Stimulated activated CD8-positive, alpha-beta memory T cell treated with anti-CD3 and anti-CD28 coated beads, Interleukin-15, amount 100 ng/mL, for 1 hour (primary cell): Measurements from ENCODE around the gene SLC12A5.
"Not testable (repeated sequence)": the region's sequence is repeated elsewhere in the genome, so short reads cannot be mapped to it uniquely, and the experiment has no call there.

Experiments used
- DNase-seq: peaks from one replicate; pipeline ENCODE4 v3.0.0-alpha.2; 2020; ENCODE audit warnings: low read depth

Gene SLC12A5

DNA sequence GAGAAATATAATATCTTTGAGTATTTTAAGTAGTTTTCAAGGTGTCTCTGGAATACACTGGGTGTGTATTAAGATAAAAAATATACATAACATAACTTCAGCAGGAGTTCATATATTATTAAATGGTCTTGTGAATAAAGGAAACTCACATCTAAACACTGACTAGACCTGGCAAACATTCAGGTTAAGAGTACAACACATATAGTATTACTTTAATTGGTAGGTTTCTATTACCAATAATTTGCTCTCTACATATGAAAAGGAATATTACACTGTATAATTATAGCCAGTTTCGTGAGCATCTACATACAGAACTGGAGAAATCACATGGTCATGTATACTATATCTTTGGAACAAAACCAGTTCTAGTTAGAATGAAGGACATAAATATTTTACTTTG lies 52.1 kb downstream of the SLC12A5 start:
- DNase-seq = no peak

DNA sequence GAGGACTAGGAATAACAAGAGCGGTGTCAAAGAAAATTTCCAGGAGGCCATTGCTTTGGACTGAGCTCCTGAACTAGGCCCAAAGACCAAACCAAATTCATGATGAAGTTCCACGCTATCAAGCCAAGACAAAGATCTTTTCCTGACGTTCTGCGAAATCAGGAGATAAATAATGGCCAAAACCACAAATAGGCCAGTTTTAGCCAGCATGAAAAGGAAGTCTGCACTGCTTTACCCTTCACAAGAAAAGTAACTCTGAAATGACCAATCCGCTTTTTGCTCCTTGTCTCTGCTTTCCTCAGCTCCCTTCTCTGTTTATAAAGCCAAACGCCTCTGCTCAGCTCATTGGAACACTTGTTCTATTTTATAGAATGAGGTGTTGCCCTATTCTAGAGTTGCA lies 54.1 kb downstream of the SLC12A5 start:
- no peak for DNase-seq

DNA sequence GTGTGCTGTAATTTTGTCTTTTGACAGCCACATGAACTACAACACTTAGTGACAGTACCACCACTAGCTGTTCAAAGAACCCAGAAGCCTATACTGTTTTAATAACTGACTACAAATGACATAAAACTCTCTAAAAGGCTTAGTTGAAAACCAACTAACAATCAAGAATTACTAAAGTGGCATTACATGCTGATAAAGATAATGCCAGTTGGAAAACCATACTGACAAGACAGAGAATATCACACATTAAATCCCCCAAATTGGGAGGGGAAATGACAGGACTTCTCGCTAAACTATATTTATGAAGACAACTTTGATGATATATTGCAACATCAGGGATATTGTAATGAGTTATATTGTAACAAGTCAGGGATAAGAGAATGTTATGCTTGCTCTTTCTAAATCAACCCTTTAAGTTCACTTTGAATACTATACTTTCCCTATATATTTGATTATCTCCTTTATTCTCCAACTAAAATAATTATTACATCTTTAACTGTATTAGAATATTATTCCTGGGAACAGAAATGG lies 54.6 kb downstream of the SLC12A5 start:
- DNase-seq = no peak

DNA sequence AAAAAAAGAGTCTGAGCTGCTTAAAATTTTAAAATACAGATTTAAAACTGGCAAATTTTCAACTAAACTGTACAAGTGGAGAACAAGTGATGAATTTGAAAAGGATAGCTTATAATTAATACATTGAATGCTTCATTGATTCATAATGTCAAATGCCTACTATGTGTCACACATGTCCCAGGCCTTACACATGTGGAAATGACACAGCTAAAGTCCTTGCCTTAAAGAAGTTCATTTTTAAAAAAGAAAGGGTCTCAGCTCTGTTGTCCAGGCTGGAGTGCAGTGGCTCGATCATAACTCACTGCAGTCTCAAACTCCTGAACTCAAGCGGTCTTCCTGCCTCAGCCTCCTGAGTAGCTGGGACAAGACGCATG lies 55.8 kb downstream of the SLC12A5 start:
- DNase-seq = no peak

DNA sequence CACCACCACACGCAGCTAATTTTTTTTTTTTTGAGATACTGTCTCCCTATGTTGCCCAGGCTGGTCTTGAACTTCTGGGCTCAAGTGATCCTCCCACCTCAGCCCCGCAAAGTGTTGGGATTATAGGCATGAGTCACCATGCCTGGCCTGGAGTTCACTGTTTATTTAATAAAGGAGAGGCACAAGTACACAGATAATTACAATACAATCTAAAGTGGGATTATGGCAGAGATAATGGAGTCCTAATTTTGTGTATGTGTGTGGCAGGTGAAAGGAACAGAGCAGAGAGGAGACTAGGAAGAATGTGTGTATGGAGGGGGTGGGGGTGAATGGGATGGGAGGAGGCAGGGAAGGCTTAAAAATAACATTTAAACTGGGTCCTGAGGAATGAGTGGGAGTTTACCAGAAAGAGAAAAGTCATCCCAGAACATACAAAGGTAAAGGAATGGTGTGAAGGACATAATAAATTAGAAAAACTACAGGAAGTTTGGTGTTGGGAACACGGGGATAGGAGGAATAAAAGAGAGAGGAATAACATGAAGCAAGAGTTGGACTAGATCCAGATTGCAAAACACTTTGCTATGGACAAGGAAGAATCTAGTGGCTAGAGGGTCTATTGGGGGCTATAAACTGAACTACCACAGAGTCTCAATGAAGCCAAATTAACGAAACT lies 56.3 kb downstream of the SLC12A5 start:
- no peak for DNase-seq

DNA sequence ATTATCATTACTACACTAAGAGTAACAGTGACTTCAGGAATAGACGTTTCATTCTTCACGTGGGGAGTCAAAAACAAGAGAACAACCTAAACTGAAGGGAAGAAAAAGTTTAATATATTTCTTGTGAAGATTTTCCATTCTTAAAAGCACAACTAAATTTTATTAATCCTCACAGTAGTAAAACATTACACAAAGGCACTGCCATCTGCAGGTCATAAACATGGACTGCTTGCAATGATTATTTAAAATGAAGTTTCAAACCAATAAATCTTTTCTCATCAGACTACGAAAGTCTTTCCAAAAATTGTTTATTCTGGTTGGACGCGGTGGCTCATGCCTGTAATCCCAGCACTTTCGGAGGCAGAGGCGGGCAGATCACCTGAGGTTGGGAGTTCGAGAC lies 58.1 kb downstream of the SLC12A5 start:
- no peak for DNase-seq

DNA sequence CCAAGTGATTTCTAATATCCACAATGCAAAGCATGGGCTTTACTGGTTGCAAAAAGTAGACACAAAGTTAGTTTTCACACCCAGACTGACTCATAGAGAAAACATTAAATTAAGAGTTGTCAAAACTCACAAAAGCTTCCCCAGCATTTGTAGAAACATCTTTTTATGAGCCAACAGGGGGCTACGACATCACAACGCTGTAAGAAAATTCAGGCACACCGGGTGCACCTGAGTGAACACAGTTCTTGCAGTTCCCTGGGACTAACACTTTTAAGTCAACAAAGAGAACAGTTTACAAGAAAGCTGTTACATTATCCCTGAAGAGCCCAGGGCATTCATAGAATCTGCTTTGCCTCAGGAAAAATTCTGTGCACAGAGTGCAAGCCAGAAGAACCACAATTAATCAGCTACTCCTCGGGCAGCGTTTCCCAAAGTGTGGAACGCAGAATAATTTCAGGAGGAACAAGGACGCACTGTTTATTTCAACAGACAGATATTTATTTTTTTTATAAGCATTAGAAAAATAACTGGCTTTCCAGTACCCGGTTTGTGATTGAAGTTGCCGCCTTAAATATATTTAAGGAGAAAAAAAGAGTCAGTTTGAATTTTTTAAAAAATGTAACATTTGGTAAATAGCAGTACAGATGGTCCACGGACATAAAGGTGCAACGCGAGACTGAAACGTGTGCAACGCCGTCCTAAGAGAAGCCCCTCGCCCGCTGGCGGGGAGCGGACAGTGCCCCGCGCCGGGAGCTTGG lies 59.6 kb downstream of the SLC12A5 start:
- no peak for DNase-seq

DNA sequence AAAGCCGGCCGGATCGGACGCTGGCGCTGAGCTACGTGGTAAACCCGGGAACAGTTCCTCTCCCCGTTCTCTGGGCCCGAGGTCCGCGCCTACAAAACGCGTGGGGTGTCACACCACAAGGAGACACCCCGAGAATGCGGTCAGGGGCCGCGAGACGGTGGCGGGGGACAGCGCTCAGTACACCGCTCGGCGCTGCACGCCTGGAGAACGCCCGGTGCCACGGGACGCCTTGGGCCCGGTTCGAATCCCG lies 60.1 kb downstream of the SLC12A5 start:
- DNase-seq = no peak

DNA sequence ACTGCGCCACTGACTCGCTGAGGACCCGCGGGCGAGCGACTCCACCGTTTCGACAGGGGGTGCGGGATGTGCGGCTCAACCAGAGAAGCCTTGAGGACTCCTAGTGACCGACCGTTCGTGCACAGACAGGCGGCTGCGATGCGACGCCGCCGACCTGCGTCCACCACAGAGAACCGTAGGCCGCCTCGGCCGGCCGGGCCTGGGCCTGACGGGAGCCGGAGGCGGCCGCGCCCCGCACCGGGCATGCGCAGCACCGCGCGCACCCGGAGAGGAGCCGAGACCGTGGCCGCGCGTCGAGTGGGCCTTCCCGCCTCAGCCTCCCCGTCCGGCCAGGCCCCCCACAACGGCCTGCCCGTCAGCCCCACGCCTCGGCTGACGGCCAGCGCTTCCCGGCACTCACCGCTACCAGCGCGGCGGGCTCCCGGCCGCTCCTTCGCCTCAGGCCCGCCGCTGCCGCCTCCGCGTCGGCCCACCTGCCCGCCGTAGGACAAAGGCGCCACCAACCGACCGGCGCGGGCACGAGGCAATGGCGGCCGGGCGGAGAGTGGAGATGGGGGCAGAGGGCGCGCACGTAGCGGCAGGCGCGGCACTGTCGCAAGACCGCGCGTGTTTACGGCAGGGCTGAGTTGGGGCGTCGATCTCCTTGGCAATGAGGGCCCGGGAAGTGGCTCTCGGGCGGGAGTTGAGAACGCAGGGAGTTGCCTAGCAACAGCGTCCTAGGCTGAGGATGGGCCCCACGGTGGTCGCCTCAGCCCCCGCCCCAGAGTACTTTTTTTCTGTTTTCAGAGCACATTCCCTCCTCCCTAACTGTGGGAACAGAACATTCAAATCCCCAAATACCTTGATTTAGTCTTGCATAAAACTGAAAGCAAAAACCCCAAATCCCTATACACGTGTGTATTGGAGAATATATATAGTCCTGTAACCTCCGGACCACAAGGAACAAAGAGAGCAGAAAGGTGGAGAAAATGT lies 60.7 kb downstream of the SLC12A5 start, which contains the start of gene NCOA5:
Gene NCOA5 (minus strand): TSS at position 546 of the 972 bp plus-strand sequence. CDS start 10,538 bp downstream, outside the sequence.
- DNase-seq = peak; percentile 83

DNA sequence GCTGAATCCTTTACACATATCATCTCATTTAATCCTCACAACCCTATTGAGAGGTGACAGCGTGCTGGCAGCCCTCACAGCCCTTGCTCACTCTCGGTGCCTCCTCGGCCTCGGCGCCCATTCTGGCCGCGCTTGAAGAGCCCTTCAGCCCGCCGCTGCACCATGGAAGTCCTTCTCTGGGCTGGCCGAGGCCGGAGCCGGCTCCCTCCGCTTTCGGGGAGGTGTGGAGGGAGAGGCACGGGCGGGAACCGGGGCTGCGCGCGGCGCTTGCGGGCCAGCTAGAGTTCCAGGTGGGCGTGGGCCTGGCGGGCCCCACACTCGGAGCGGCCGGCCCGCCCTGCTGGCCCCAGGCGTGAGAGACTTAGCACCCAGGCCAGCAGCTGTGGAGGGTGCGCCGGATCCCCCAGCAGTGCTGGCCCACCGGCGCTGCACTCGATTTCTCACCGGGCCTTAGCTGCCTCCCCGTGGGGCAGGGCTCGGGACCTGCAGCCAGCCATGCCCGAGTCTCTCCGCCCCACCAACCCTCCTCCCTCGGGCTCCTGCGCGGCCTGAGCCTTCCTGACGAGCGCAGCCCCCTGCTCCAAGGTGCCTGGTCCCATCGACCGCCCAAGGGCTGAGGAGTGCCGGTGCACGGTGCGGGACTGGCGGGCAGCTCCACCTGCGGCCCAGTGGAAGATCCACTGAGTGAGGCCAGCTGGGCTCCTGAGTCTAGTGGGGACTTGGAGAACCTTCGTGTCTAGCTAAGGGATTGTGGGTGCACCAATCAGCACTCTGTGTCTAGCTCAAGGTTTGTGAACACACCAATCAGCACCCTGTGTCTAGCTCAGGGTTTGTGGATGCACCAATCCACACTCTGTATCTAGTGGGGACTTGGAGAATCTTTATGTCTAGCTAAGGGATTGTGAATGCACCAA lies 62.9 kb downstream of the SLC12A5 start:
- not testable (repeated sequence) for DNase-seq

DNA sequence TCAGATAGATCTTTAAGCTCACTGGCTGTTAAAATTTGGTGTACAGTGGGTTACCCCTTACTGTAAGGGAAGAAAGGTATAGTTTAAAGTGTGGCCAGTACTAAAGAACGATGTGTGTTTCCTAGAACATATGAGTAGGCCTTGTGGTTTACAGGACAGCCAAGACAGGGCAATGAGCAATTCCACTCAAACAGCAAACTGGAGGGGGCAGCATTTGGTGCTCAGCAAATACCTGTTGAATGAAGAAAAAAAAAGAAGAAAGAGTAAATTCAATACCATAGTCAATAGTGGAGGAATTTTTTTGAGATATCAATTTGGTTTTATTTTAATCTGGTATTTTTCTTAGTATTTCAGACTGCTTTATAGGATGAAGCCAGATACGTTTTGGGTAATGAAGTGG lies 64.5 kb downstream of the SLC12A5 start:
- DNase-seq = no peak

DNA sequence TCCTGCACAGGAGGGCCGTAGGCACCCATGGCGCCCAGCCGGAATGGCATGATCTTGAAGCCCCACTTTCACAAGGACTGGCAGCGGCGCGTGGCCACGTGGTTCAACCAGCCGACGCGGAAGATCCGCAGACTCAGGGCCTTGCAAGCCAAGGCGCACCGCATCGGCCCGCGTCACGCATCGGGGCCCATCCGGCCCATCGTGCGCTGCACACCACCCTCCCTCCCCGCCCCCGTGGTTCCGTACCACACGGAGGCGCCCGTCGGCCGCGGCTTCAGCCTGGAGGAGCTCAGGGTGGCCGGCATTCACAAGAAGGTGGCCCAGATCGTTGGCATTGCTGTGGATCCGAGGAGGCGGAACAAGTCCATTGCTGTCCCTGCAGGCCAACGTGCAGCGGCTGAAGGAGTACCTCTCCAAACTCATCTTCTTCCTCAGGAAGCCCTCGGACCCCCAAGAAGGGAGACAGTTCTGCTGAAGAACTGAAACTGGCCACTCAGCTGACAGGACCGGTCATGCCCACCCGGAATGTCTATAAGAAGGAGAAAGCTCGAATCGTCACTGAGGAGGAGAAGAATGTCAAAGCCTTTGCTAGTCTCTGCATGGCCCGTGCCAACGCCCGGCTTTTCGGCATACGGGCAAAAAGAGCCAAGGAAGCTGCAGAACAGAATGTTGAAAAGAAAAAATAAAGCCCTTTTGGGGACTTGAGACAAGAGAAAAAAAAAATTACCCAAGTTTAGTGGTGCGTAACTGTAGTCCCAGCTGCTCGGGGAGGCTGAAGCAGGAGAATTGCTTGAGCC lies 70.7 kb downstream of the SLC12A5 start:
- DNase-seq = no peak

DNA sequence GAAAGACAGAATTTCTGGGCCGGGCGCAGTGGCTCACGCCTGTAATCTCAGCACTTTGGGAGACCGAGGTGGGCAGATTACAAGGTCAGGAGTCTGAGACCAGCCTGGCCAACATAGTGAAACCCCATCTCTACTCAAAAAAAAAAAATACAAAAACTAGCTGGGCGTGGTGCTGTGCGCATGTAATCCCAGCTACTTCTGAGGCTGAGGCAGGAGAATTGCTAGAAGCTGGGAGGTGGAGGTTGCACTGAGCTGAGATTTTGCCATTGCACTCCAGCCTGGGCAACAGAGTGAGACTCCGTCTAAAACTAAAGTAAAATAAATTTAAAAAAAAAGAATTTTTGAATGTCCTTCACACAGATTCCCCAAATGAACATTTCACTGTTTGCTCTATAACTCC lies 71.4 kb downstream of the SLC12A5 start:
- DNase-seq = not testable (repeated sequence)

DNA sequence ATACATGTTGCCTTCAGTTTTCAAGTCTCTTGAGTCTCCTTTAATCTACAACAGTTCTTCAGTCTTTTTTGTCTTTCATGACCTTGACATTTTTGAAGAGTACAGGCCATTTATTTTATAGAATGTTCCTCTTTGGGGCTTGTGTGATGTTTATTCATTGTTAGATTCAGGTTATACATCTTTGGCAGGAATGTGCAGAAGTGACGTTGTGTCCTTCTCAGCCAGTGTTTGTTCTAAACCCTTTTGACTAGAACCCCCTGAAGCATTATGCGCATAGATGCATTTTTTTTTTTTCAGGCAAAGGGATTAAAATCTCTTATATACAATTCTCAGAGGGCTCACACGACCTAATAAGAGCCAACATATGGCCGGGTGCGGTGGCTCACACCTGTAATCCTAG lies 72.0 kb downstream of the SLC12A5 start:
- no peak for DNase-seq

DNA sequence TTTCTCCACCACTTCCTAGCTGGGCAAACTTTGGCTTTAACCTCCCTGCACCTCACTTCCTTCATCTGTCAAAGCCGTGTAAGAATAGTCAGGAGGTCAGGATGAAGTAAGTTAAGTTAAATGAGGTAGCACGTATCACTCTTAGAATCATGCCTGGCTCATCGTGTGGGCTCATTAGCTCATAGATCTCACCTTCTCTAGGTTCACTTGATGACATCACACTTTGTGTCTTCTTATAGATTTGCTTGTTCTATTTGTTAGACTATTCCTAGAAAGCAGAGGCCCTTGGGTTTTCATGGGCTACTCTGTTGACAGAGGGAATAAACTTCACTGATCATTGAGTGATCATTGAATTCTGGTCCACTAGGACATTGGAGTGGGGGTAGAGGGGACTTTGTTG lies 72.9 kb downstream of the SLC12A5 start:
- no peak for DNase-seq

DNA sequence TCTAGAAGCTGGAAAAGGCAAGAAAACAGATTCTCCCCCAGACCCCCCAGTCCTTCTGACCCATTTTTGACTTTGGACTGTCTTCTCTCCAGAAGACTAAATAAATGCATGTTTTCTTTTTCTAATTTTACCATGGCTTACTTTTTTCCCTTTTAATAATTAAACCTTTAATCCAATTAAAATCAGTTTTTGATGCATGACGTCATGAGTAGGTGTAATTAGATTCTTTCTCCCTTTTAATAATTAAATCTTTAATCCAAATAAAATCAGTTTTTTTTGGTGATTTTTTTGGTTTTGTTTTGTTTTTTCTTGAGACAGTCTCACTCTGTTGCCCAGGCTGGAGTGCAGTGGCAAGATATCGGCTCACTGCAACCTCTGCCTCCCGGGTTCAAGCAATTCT lies 73.9 kb downstream of the SLC12A5 start:
- no peak for DNase-seq

DNA sequence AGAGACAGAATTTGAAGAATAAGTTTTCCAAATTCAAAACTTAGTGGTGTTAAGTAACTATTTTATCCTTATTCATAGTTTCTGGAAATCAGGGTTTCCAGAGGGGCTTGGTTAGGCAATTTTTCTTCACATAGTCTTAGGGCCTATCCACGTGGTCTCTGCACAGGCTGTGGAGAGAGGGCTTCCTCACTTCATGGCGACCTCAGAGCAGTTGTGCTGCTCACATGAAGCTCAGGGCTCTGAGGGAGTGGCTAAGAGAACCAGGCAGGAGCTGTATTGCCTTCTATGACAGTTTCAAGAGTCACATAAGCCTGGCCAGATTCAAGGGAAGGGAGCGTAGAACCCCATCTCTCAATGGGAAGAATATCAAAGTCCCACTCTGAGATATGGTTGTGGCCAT lies 75.2 kb downstream of the SLC12A5 start:
- DNase-seq = no peak

DNA sequence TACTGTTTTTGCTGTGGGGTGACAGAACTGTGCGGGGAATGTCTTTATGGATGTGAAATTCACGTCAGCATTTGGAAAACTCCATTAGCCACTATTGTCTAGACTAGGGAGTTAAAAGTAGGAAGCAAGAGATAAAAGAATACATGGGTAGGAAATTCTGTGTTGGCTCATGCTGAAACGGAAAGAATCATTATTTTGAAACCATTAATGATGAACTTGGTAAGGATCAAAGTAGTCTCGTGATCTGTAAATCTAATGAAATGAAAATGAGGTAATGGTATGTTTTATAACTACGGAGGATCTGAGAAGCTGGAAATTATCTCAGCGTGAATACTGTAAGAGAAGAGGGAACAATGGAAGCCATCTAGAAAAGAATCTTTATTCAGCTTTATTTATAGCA lies 78.0 kb downstream of the SLC12A5 start:
- DNase-seq = no peak

DNA sequence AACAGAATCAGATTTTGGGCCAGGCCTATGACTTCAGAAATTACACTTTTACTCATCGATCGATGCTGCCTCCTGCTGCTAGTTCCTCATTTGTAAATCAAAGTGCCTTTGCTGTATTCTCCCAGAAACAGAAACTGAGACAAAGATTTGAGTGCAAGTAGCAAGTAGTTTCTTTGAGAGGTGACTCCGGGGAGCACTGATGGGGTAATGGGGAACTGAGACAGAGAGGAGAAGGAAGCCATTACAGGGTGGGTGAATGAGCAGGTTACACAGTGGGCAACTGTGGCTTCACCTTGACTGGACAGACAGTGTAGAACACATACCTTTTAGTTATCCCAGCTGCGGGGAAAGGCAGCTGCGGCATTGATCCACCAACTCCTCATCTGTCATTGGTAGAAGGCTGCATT lies 79.4 kb downstream of the SLC12A5 start:
- DNase-seq = no peak

DNA sequence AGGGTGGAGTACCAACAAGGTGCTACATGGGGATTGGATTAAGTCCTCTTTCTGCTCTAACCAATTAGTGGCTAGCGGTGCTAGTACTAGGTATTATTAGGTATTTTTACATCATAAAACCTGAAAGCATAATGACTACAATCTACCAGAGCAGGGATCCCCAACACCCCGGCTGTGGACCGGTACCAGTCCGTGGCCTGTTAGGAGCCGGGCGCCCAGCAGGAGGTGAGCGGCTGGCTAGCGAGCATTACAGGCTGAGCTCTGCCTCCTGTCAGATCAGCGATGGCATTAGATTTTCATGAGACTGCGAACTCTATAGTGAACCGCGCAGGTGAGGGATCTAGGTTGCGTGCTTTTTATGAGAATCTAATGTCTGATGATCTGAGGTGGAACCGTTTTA lies 80.0 kb downstream of the SLC12A5 start:
- DNase-seq = no peak
